Mesendoderm (in vitro differentiated cells): ENCODE results near the gene RPLP1.

ENCODE experiments used
- DNase-seq: peaks from one replicate; pipeline ENCODE4 v3.0.0; 2013
- H2AK5ac ChIP-seq: 2 replicates; pipeline ENCODE4 v1.6.1; 2013; ENCODE audit warnings: low read length, inconsistent platforms
- H2BK120ac ChIP-seq: 2 replicates; pipeline ENCODE4 v1.6.1; 2013; ENCODE audit warnings: low read depth, mild to moderate bottlenecking, low read length, moderate library complexity, mixed read lengths
- H2BK15ac ChIP-seq: replicated peaks from 2 replicates; pipeline ENCODE4 v1.6.1; 2013; ENCODE audit warnings: low read depth, mild to moderate bottlenecking, moderate library complexity
- H2BK5ac ChIP-seq: 2 replicates; pipeline ENCODE4 v1.6.1; 2013; ENCODE audit warnings: low read length, inconsistent platforms
- H3K18ac ChIP-seq: 2 replicates; pipeline ENCODE4 v1.6.1; 2013; ENCODE audit warnings: mild to moderate bottlenecking, low read length, mixed read lengths
- H3K23ac ChIP-seq: one replicate; pipeline ENCODE4 v1.6.1; 2013; ENCODE audit warnings: low read length
- H3K27ac ChIP-seq: 2 replicates; pipeline ENCODE4 v1.5.1; 2013; ENCODE audit warnings: low read depth, mild to moderate bottlenecking, inconsistent platforms, low read length, moderate library complexity
- H3K27me3 ChIP-seq: 2 replicates; pipeline ENCODE4 v1.6.1; 2013; ENCODE audit warnings: low read length, control low read depth, mild to moderate bottlenecking, inconsistent platforms; ENCODE audit not compliant: insufficient read depth, poor library complexity
- H3K36me3 ChIP-seq: 2 replicates; pipeline ENCODE4 v1.6.1; 2013; ENCODE audit warnings: low read length, inconsistent platforms; ENCODE audit not compliant: control insufficient read depth, insufficient read depth
- H3K4ac ChIP-seq: one replicate; pipeline ENCODE4 v1.6.1; 2013; ENCODE audit warnings: low read depth, mild to moderate bottlenecking, low read length, moderate library complexity
- H3K4me1 ChIP-seq: 2 replicates; pipeline ENCODE4 v1.6.1; 2013; ENCODE audit warnings: low read depth, low read length, inconsistent platforms; ENCODE audit not compliant: control insufficient read depth
- H3K4me2 ChIP-seq: 2 replicates; pipeline ENCODE4 v1.6.1; 2013; ENCODE audit warnings: low read length
- H3K4me3 ChIP-seq: 2 replicates; pipeline ENCODE4 v1.5.1; 2013; ENCODE audit warnings: mild to moderate bottlenecking, low read length
- H3K56ac ChIP-seq: one replicate; pipeline ENCODE4 v1.6.1; 2013; ENCODE audit warnings: low read length
- H3K79me1 ChIP-seq: 2 replicates; pipeline ENCODE4 v1.6.1; 2013; ENCODE audit warnings: low read length, inconsistent platforms
- H3K79me2 ChIP-seq: 2 replicates; pipeline ENCODE4 v1.6.1; 2013; ENCODE audit warnings: mild to moderate bottlenecking, low read length; ENCODE audit not compliant: control insufficient read depth, insufficient read depth
- H3K9ac ChIP-seq: 2 replicates; pipeline ENCODE4 v1.6.1; 2013; ENCODE audit warnings: low read length, inconsistent platforms
- H4K5ac ChIP-seq: one replicate; pipeline ENCODE4 v1.6.1; 2013; ENCODE audit warnings: low read length
- H4K8ac ChIP-seq: one replicate; pipeline ENCODE4 v1.6.1; 2013; ENCODE audit warnings: low read depth, mild to moderate bottlenecking, control low read depth, low read length, moderate library complexity
- WGBS: extraction: QIAGEN DNeasy Blood & Tissue Kit; methylation state at CpG from one replicate; pipeline ENCODE4 v1.1.7; 2013; ENCODE audit warnings: low lambda C conversion rate, missing lambda C conversion rate; ENCODE audit not compliant: insufficient coverage; ENCODE audit errors: extremely low coverage; 5-methylcytosine and 5-hydroxymethylcytosine counted together

RPLP1 gene

DNA sequence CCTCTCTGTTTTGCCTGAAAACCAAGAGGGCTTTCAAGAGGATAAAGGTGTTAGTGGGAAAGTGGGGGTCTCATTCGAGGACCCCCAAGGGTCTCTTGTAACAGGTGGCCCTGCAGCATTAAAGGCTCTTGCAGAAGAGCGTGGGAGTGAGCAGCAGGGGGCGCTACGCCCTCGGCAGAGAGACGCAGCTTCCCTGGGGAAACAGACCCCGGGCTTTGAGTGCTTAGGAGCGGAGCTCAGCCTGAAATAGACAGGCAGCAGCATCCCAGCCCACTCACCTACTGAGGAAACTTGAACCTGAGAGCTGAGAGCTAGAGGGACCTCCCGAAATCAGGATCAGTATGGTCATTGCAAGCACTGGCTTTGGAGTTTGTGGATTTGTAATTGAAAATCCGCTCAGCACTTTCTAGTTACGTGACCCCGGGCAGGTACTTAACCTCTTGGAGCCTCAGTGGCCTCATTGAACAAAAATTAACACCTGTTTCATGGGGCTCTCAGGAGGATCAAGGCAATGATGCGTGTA is 25.7 kb downstream of the RPLP1 start:
- H3K18ac ChIP-seq: no peak overlapping the region
- H3K23ac ChIP-seq: no peak overlapping the region
- no peak overlapping the region for H2BK5ac ChIP-seq
- H2BK120ac ChIP-seq: no peak overlapping the region
- no peak overlapping the region for H3K4me2 ChIP-seq
- H4K5ac ChIP-seq: no peak overlapping the region
- no peaks in the 10 kb centered on the region for H3K79me1 ChIP-seq
- WGBS: no CpG with 5 or more reads among the region's 13 CpGs
- H2BK15ac ChIP-seq: no peak overlapping the region
- H3K27ac ChIP-seq: no peak overlapping the region
- no peak overlapping the region for H3K4ac ChIP-seq
- no peaks in the 10 kb centered on the region for H3K36me3 ChIP-seq
- no peak overlapping the region for H4K8ac ChIP-seq
- peak; percentile 75 for DNase-seq
- no peaks in the 10 kb centered on the region for H3K79me2 ChIP-seq
- H3K27me3 ChIP-seq: no peaks in the 10 kb centered on the region
- no peak overlapping the region for H3K9ac ChIP-seq
- H2AK5ac ChIP-seq: no peak overlapping the region
- no peak overlapping the region for H3K56ac ChIP-seq
- H3K4me3 ChIP-seq: no peak overlapping the region
- H3K4me1 ChIP-seq: no peaks in the 10 kb centered on the region

DNA sequence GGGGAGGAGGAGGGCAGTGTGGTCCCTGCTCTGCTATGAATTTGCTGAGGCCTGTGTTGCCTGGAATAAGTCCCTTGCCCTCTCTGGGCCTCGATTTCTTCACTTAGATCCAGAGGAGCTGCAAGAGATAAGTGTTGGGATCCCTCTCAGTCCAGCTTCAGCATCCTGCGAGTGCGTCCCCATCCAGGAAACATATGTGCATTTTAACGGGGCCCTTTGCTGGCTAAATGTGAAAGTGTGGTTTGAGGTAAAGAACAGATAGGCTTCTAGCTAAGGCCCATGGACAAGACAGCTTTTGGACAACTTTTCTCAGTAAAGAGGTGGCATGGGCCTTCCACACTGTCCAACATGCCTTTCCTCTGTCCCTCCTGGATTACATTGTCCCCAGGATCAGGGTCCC is 26.5 kb downstream of the RPLP1 start:
- no peak overlapping the region for H2BK5ac ChIP-seq
- H2BK120ac ChIP-seq: no peak overlapping the region
- H3K18ac ChIP-seq: no peak overlapping the region
- H4K8ac ChIP-seq: no peak overlapping the region
- no peak for DNase-seq
- H3K56ac ChIP-seq: no peak overlapping the region
- no peak overlapping the region for H2BK15ac ChIP-seq
- H2AK5ac ChIP-seq: no peak overlapping the region
- H3K23ac ChIP-seq: no peak overlapping the region
- no peaks in the 10 kb centered on the region for H3K79me1 ChIP-seq
- WGBS: no CpG with 5 or more reads among the region's 4 CpGs
- H3K4me2 ChIP-seq: no peak overlapping the region
- no peaks in the 10 kb centered on the region for H3K4me1 ChIP-seq
- H3K4ac ChIP-seq: no peak overlapping the region
- no peak overlapping the region for H3K9ac ChIP-seq
- H3K27me3 ChIP-seq: no peaks in the 10 kb centered on the region
- no peaks in the 10 kb centered on the region for H3K79me2 ChIP-seq
- no peak overlapping the region for H4K5ac ChIP-seq
- H3K4me3 ChIP-seq: no peak overlapping the region
- no peak overlapping the region for H3K27ac ChIP-seq
- no peaks in the 10 kb centered on the region for H3K36me3 ChIP-seq

DNA sequence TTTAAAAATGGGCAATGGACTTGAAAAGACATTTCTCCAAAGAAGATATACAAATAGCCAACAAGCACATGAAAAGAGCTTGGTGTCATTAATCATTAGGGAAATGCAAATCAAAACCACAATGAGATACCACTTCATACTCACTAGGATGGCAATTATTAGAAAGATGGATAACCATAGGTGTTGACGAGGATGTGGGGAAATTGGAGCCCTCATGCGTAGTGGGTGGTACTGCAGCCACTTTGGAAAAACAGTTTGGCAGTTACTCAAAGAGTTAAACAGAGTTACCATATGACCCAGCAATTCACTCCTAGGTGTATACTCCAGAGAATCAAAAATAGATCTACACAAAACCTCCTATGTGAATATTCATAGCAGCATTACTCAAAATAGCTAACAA is 27.4 kb downstream of the RPLP1 start:
- Histone ChIP-seq H2BK15ac (no peak overlapping the region), H2BK120ac (no peak overlapping the region), H3K56ac (no peak overlapping the region), H3K4me1 (no peaks in the 10 kb centered on the region), H3K79me2 (no peaks in the 10 kb centered on the region), H3K18ac (no peak overlapping the region), H3K4ac (no peak overlapping the region), H2BK5ac (no peak overlapping the region), H3K4me3 (no peak overlapping the region), H3K23ac (no peak overlapping the region), H3K9ac (no peak overlapping the region), H2AK5ac (no peak overlapping the region), H3K4me2 (no peak overlapping the region), H4K8ac (no peak overlapping the region), H3K79me1 (no peaks in the 10 kb centered on the region), H3K27ac (no peak overlapping the region), H3K36me3 (no peaks in the 10 kb centered on the region), H3K27me3 (no peaks in the 10 kb centered on the region), H4K5ac (no peak overlapping the region)
- no peak for DNase-seq
- no CpG with 5 or more reads among the region's 2 CpGs for WGBS

DNA sequence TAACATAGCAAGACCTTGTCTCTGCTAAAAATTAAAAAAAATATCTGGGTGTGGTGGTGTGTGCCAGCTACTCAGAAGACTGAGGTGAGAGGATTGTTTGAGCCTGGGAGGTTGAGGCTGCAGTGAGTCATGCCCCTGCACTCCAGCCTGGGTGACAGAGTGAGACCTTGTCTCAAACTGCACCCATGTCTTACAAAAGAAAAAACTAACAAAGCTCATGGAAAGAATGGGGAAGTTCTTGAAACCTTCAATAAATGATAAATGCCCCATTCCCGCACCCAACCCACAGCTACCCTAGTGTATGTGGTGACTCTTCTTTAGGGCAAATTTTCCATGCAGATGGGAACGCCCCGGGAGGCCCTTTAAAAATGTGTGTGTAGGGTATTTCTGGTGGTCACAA is 28.3 kb downstream of the RPLP1 start:
- Histone ChIP-seq H2BK120ac (no peak overlapping the region), H3K18ac (no peak overlapping the region), H3K4me1 (no peaks in the 10 kb centered on the region), H4K5ac (no peak overlapping the region), H2AK5ac (no peak overlapping the region), H4K8ac (no peak overlapping the region), H3K79me1 (no peaks in the 10 kb centered on the region), H3K27me3 (no peaks in the 10 kb centered on the region), H3K4ac (no peak overlapping the region), H3K9ac (no peak overlapping the region), H3K79me2 (no peaks in the 10 kb centered on the region), H3K4me3 (no peak overlapping the region), H3K4me2 (no peak overlapping the region), H3K27ac (no peak overlapping the region), H2BK5ac (no peak overlapping the region), H3K56ac (no peak overlapping the region), H2BK15ac (no peak overlapping the region), H3K36me3 (no peaks in the 10 kb centered on the region), H3K23ac (no peak overlapping the region)
- no CpG with 5 or more reads among the region's 3 CpGs for WGBS
- no peak for DNase-seq

DNA sequence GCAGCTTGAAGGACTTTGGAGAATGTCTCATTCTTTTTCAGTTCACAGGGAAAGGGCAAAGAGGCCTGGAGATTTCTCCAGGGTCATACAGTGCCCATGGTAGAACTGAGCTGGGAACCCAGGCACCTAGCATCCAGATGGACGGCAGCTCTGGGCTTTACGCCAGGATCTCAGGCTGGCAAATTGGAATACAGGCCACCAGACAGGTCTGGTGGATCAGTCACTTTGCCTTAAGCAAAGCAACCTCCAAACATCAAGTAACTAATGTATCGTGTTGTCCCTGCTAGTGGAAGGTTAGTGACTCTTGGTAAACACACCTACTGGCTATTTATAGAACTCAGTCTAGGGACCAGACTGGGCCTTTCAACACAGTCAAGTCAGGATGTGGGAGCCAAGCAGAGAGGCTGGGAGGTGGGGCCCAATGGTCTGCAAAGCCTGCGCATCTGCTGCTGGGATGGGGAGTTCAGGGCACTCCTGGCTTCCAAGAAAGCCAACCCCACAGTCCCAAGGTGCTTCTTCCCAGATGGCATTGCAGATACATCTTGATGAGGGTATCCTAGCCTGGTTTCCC is 30.2 kb downstream of the RPLP1 start:
- no peak overlapping the region for H3K4me3 ChIP-seq
- no peak overlapping the region for H2BK5ac ChIP-seq
- no peak overlapping the region for H3K4ac ChIP-seq
- no peak overlapping the region for H3K27ac ChIP-seq
- H2BK120ac ChIP-seq: no peak overlapping the region
- H3K23ac ChIP-seq: no peak overlapping the region
- no peak overlapping the region for H3K56ac ChIP-seq
- no peak overlapping the region for H3K4me2 ChIP-seq
- H3K27me3 ChIP-seq: no peaks in the 10 kb centered on the region
- DNase-seq: no peak
- no peak overlapping the region for H4K8ac ChIP-seq
- H2AK5ac ChIP-seq: no peak overlapping the region
- no peak overlapping the region for H4K5ac ChIP-seq
- H3K9ac ChIP-seq: no peak overlapping the region
- H3K18ac ChIP-seq: no peak overlapping the region
- H2BK15ac ChIP-seq: no peak overlapping the region
- no CpG with 5 or more reads among the region's 4 CpGs for WGBS
- H3K4me1 ChIP-seq: no peaks in the 10 kb centered on the region
- H3K36me3 ChIP-seq: no peaks in the 10 kb centered on the region
- no peaks in the 10 kb centered on the region for H3K79me1 ChIP-seq
- no peaks in the 10 kb centered on the region for H3K79me2 ChIP-seq

DNA sequence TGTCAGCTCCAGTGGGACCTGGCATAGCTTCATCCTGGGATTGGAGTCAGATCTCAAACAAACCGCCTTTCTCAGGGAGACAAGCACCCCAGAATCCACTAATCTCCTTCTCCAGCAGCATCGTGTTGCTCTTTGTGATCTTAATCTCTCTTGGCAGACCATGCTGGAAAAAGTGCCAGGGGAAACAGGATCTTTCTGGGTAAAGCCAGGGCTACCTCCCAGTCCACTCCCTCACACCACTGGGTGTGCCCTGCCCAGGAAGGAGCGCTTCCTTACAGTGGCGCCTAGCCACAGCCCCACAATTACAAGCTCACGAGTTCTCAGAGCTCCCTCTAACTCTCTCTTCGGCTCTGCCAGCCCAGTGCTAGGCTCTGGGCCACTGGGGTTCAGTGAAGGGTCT is 32.2 kb downstream of the RPLP1 start:
- WGBS: no CpG with 5 or more reads among the region's 6 CpGs
- H3K27me3 ChIP-seq: no peaks in the 10 kb centered on the region
- no peak overlapping the region for H3K56ac ChIP-seq
- DNase-seq: no peak
- no peak overlapping the region for H3K27ac ChIP-seq
- H3K36me3 ChIP-seq: no peaks in the 10 kb centered on the region
- no peak overlapping the region for H3K18ac ChIP-seq
- H3K79me2 ChIP-seq: no peaks in the 10 kb centered on the region
- no peak overlapping the region for H2BK5ac ChIP-seq
- no peak overlapping the region for H3K4me3 ChIP-seq
- H3K4ac ChIP-seq: no peak overlapping the region
- no peaks in the 10 kb centered on the region for H3K79me1 ChIP-seq
- no peaks in the 10 kb centered on the region for H3K4me1 ChIP-seq
- no peak overlapping the region for H2AK5ac ChIP-seq
- no peak overlapping the region for H4K8ac ChIP-seq
- no peak overlapping the region for H3K4me2 ChIP-seq
- no peak overlapping the region for H2BK15ac ChIP-seq
- H3K9ac ChIP-seq: no peak overlapping the region
- H3K23ac ChIP-seq: no peak overlapping the region
- no peak overlapping the region for H4K5ac ChIP-seq
- no peak overlapping the region for H2BK120ac ChIP-seq
